GM23338 (cell line): ENCODE data around the gene RPS5. TPM values are rescaled to one million over a fixed set of nuclear protein-coding genes. Genes with fewer than 3 reads are reported as not detected.

Source experiments
- ATAC-seq: fragments of 200-7000 bp; cut with Tn5 transposase; 3 replicates; pipeline ENCODE4 v1.9.1; 2020
- DNase-seq: peaks from one replicate; pipeline ENCODE4 v3.0.0-alpha.2; 2015; ENCODE audit warnings: low spot score
- H2AFZ ChIP-seq: fragments of 200-600 bp; sonication (generic); 2 replicates; pipeline ENCODE4 v1.8.0; 2016; ENCODE audit warnings: antibody characterized with exemption, mild to moderate bottlenecking, moderate library complexity
- H3F3A ChIP-seq: fragments of 200-600 bp; sonication (generic); replicated peaks from 2 replicates; pipeline ENCODE4 v1.8.0; 2017; ENCODE audit warnings: antibody characterized with exemption, mixed run types, low read depth
- H3K27ac ChIP-seq: fragments of 200-600 bp; sonication (generic); 2 replicates; pipeline ENCODE4 v1.6.1; 2016; ENCODE audit warnings: low read depth
- H3K27me3 ChIP-seq: fragments of 200-600 bp; sonication (generic); 2 replicates; pipeline ENCODE4 v1.8.0; 2016; ENCODE audit warnings: mild to moderate bottlenecking, mixed run types, moderate library complexity; ENCODE audit not compliant: insufficient read depth
- H3K36me3 ChIP-seq: fragments of 200-600 bp; sonication (generic); 2 replicates; pipeline ENCODE4 v1.8.0; 2016; ENCODE audit warnings: mild to moderate bottlenecking; ENCODE audit not compliant: insufficient read depth
- H3K4me1 ChIP-seq: fragments of 200-600 bp; sonication (generic); 2 replicates; pipeline ENCODE4 v1.8.0; 2016; ENCODE audit warnings: mild to moderate bottlenecking, moderate library complexity; ENCODE audit not compliant: insufficient read depth
- H3K4me2 ChIP-seq: fragments of 200-600 bp; sonication (generic); 2 replicates; pipeline ENCODE4 v1.7.1; 2017; ENCODE audit warnings: mixed run types
- H3K4me3 ChIP-seq: fragments of 200-600 bp; sonication (generic); 2 replicates; pipeline ENCODE4 v1.6.1; 2016; ENCODE audit warnings: mixed run types
- H3K79me2 ChIP-seq: fragments of 200-600 bp; sonication (generic); replicated peaks from 2 replicates; pipeline ENCODE4 v1.8.0; 2017; ENCODE audit warnings: mild to moderate bottlenecking; ENCODE audit not compliant: insufficient read depth
- H3K9me2 ChIP-seq: fragments of 200-600 bp; sonication (generic); 2 replicates; pipeline ENCODE4 v1.8.0; 2017; ENCODE audit not compliant: insufficient read depth
- H4K20me1 ChIP-seq: fragments of 200-600 bp; sonication (generic); replicated peaks from 2 replicates; pipeline ENCODE4 v1.8.0; 2017; ENCODE audit warnings: mild to moderate bottlenecking; ENCODE audit not compliant: insufficient read depth
- H3K27ac Mint-ChIP-seq: 2 replicates; pipeline ENCODE4 v1.8.0; 2020; ENCODE audit warnings: inconsistent platforms, mild to moderate bottlenecking, moderate library complexity, mixed read lengths
- H3K27me3 Mint-ChIP-seq: 3 replicates; pipeline ENCODE4 v1.8.0; 2022; ENCODE audit warnings: low read depth, mild to moderate bottlenecking, moderate library complexity, mixed read lengths, inconsistent platforms; ENCODE audit not compliant: insufficient read depth, poor library complexity
- H3K36me3 Mint-ChIP-seq: 3 replicates; pipeline ENCODE4 v1.8.0; 2021; ENCODE audit warnings: low read depth, mild to moderate bottlenecking, inconsistent platforms, moderate library complexity, mixed read lengths
- H3K4me1 Mint-ChIP-seq: 3 replicates; pipeline ENCODE4 v1.8.0; 2020; ENCODE audit warnings: mild to moderate bottlenecking, inconsistent platforms, mixed read lengths
- H3K4me3 Mint-ChIP-seq: 3 replicates; pipeline ENCODE4 v1.8.0; 2021; ENCODE audit warnings: moderate library complexity, mild to moderate bottlenecking, inconsistent platforms, mixed read lengths
- H3K9me3 Mint-ChIP-seq: 3 replicates; pipeline ENCODE4 v1.8.0; 2020; ENCODE audit warnings: moderate library complexity, mild to moderate bottlenecking, inconsistent platforms, mixed read lengths
- CREB1 ChIP-seq: fragments of 250-450 bp; sonication (Bioruptor Pico); IDR thresholded peaks from 2 replicates; pipeline ENCODE4 v1.5.0; 2020; ENCODE audit warnings: low read depth, mild to moderate bottlenecking, moderate library complexity
- EZH2 ChIP-seq: fragments of 200-600 bp; sonication (generic); IDR thresholded peaks from one replicate; pipeline ENCODE4 v1.8.0; 2017; ENCODE audit warnings: antibody characterized with exemption, mild to moderate bottlenecking, low read depth; ENCODE audit not compliant: unreplicated experiment
- EZH2phosphoT487 ChIP-seq: fragments of 200-600 bp; sonication (generic); IDR thresholded peaks from one replicate; pipeline ENCODE4 v1.8.1; 2018; ENCODE audit warnings: antibody characterized with exemption; ENCODE audit not compliant: unreplicated experiment
- JUNB ChIP-seq: IDR thresholded peaks from one replicate; pipeline ENCODE4 v1.6.1; 2016; ENCODE audit warnings: antibody characterized with exemption; ENCODE audit not compliant: unreplicated experiment
- NANOG ChIP-seq: IDR thresholded peaks from 2 replicates; pipeline ENCODE4 v1.6.1; 2016; ENCODE audit warnings: antibody characterized with exemption, borderline replicate concordance
- POLR2AphosphoS5 ChIP-seq: IDR thresholded peaks from 2 replicates; pipeline ENCODE4 v1.6.1; 2016; ENCODE audit warnings: antibody characterized with exemption, low read depth
- STAT1 ChIP-seq: IDR thresholded peaks from one replicate; pipeline ENCODE4 v1.6.1; 2016; ENCODE audit warnings: antibody characterized with exemption; ENCODE audit not compliant: unreplicated experiment
- ZNF114 ChIP-seq: fragments of 250-450 bp; sonication (Bioruptor Pico); IDR thresholded peaks from 2 replicates; pipeline ENCODE4 v1.5.0; 2020; ENCODE audit warnings: mild to moderate bottlenecking, moderate library complexity
- ZNF331 ChIP-seq: fragments of 250-450 bp; sonication (Bioruptor Pico); IDR thresholded peaks from 2 replicates; pipeline ENCODE4 v1.5.0; 2020; ENCODE audit warnings: low read depth, mild to moderate bottlenecking, moderate library complexity
- polyA plus RNA-seq: library from polyadenylated mRNA; unstranded; fragments of >200 nt; fragmentation: Nextera tagmentation; extraction: Ambion mirVana; gene quantifications from 2 replicates; pipeline ENCODE4 v1.2.1, GENCODE V29; 2016
- total RNA-seq: library from RNA; depleted of rRNA; stranded (reverse); fragments of >200 nt; shearing (Covaris generic); gene quantifications from 2 replicates; pipeline ENCODE4 v1.2.3, GENCODE V29; 2014
- TF ChIP-seq, protein P1 (sequence below): IDR thresholded peaks from one replicate; pipeline ENCODE4 v1.6.1; 2018; ENCODE audit warnings: antibody characterized with exemption; ENCODE audit not compliant: unreplicated experiment
- TF ChIP-seq, protein P2 (sequence below): IDR thresholded peaks from 2 replicates; pipeline ENCODE4 v1.6.1; 2016; ENCODE audit warnings: antibody characterized with exemption
- TF ChIP-seq, protein P3 (sequence below): fragments of 250-450 bp; sonication (Bioruptor Pico); IDR thresholded peaks from 2 replicates; pipeline ENCODE4 v1.5.0; 2020; ENCODE audit warnings: mild to moderate bottlenecking, moderate library complexity
- TF ChIP-seq, protein P4 (sequence below), 2 experiments: fragments of 200-600 bp in 1 of 2; sonication (generic) in 1 of 2; conservative IDR thresholded peaks; 2 replicates each; pipeline versions ENCODE4 v1.5.1 to v1.6.1; 2016 to 2017; ENCODE audit warnings: antibody characterized with exemption in 2 of 2, low read depth in 2 of 2, mild to moderate bottlenecking in 2 of 2, moderate library complexity in 1 of 2

The RPS5 gene
- total and polyA plus RNA-seq, 2 experiments from 2014 or later, result 734 to 2,111 TPM

DNA sequence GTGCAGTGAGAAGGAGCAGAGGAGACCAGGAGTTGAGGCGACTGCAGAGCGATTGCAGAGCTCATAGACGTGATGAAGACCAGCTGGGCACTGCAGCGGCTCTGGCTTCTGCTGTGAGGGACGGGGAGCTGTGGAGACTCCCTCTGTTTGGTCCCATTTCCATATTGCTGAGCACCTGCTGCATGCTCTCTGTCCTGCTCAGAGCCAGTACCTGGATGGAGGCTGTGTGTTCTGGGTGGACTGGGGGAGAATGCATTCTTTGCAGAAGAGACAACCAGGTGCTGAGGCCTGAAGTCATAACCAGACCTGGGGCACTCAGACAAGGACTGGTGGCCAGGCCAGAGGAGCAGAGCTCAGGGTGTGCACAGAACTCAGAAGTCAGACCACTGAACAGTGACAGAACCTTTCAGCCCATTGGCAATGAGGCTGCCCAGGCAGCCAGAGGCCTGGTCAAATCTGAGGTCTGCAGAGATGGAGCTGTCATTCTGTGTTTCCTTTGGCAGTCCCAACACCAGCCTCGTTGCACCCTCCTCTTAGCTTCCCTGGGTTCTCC lies 32.5 kb upstream of the RPS5 start:
- no peaks in the 10 kb centered on the region; the same call in 2 of the 3 replicates for H3K36me3 Mint-ChIP-seq
- no peak overlapping the region for H3K27ac ChIP-seq
- H3K27me3 ChIP-seq, result peaks cover 35% of the 10 kb centered on the region
- no peaks in the 10 kb centered on the region for H3K9me3 Mint-ChIP-seq
- H3F3A ChIP-seq, result peaks cover 8% of the 10 kb centered on the region
- H3K9me2 ChIP-seq, result no peaks in the 10 kb centered on the region
- H3K4me1 ChIP-seq, result no peaks in the 10 kb centered on the region; the same call in 1 of the 2 replicates
- H3K27me3 Mint-ChIP-seq, result peaks cover 3% of the 10 kb centered on the region
- H3K4me1 Mint-ChIP-seq, result peaks cover 2% of the 10 kb centered on the region; the same call in 2 of the 3 replicates
- DNase-seq, result no peak
- H3K4me2 ChIP-seq, result no peak overlapping the region
- no peak overlapping the region for H2AFZ ChIP-seq
- H3K36me3 ChIP-seq, result no peaks in the 10 kb centered on the region
- H3K79me2 ChIP-seq, result no peaks in the 10 kb centered on the region
- H3K4me3 Mint-ChIP-seq, result no peak overlapping the region; the same call in 2 of the 3 replicates
- no peaks in the 10 kb centered on the region; the same call in none of the 2 replicates for H4K20me1 ChIP-seq
- H3K27ac Mint-ChIP-seq, result no peak overlapping the region
- ATAC-seq, result no peak
- TF ChIP-seq JUNB (no peak), POLR2AphosphoS5 (no peak), CREB1 (no peak), STAT1 (no peak), EZH2 (no peak), ZNF114 (no peak), NANOG (no peak), EZH2phosphoT487 (no peak), ZNF331 (CRISPR knock-in tag) (no peak)
- TF ChIP-seq, protein P1, sequence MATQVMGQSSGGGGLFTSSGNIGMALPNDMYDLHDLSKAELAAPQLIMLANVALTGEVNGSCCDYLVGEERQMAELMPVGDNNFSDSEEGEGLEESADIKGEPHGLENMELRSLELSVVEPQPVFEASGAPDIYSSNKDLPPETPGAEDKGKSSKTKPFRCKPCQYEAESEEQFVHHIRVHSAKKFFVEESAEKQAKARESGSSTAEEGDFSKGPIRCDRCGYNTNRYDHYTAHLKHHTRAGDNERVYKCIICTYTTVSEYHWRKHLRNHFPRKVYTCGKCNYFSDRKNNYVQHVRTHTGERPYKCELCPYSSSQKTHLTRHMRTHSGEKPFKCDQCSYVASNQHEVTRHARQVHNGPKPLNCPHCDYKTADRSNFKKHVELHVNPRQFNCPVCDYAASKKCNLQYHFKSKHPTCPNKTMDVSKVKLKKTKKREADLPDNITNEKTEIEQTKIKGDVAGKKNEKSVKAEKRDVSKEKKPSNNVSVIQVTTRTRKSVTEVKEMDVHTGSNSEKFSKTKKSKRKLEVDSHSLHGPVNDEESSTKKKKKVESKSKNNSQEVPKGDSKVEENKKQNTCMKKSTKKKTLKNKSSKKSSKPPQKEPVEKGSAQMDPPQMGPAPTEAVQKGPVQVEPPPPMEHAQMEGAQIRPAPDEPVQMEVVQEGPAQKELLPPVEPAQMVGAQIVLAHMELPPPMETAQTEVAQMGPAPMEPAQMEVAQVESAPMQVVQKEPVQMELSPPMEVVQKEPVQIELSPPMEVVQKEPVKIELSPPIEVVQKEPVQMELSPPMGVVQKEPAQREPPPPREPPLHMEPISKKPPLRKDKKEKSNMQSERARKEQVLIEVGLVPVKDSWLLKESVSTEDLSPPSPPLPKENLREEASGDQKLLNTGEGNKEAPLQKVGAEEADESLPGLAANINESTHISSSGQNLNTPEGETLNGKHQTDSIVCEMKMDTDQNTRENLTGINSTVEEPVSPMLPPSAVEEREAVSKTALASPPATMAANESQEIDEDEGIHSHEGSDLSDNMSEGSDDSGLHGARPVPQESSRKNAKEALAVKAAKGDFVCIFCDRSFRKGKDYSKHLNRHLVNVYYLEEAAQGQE, result no peak
- TF ChIP-seq, protein P2, sequence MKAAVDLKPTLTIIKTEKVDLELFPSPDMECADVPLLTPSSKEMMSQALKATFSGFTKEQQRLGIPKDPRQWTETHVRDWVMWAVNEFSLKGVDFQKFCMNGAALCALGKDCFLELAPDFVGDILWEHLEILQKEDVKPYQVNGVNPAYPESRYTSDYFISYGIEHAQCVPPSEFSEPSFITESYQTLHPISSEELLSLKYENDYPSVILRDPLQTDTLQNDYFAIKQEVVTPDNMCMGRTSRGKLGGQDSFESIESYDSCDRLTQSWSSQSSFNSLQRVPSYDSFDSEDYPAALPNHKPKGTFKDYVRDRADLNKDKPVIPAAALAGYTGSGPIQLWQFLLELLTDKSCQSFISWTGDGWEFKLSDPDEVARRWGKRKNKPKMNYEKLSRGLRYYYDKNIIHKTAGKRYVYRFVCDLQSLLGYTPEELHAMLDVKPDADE, result no peak
- TF ChIP-seq, protein P3, sequence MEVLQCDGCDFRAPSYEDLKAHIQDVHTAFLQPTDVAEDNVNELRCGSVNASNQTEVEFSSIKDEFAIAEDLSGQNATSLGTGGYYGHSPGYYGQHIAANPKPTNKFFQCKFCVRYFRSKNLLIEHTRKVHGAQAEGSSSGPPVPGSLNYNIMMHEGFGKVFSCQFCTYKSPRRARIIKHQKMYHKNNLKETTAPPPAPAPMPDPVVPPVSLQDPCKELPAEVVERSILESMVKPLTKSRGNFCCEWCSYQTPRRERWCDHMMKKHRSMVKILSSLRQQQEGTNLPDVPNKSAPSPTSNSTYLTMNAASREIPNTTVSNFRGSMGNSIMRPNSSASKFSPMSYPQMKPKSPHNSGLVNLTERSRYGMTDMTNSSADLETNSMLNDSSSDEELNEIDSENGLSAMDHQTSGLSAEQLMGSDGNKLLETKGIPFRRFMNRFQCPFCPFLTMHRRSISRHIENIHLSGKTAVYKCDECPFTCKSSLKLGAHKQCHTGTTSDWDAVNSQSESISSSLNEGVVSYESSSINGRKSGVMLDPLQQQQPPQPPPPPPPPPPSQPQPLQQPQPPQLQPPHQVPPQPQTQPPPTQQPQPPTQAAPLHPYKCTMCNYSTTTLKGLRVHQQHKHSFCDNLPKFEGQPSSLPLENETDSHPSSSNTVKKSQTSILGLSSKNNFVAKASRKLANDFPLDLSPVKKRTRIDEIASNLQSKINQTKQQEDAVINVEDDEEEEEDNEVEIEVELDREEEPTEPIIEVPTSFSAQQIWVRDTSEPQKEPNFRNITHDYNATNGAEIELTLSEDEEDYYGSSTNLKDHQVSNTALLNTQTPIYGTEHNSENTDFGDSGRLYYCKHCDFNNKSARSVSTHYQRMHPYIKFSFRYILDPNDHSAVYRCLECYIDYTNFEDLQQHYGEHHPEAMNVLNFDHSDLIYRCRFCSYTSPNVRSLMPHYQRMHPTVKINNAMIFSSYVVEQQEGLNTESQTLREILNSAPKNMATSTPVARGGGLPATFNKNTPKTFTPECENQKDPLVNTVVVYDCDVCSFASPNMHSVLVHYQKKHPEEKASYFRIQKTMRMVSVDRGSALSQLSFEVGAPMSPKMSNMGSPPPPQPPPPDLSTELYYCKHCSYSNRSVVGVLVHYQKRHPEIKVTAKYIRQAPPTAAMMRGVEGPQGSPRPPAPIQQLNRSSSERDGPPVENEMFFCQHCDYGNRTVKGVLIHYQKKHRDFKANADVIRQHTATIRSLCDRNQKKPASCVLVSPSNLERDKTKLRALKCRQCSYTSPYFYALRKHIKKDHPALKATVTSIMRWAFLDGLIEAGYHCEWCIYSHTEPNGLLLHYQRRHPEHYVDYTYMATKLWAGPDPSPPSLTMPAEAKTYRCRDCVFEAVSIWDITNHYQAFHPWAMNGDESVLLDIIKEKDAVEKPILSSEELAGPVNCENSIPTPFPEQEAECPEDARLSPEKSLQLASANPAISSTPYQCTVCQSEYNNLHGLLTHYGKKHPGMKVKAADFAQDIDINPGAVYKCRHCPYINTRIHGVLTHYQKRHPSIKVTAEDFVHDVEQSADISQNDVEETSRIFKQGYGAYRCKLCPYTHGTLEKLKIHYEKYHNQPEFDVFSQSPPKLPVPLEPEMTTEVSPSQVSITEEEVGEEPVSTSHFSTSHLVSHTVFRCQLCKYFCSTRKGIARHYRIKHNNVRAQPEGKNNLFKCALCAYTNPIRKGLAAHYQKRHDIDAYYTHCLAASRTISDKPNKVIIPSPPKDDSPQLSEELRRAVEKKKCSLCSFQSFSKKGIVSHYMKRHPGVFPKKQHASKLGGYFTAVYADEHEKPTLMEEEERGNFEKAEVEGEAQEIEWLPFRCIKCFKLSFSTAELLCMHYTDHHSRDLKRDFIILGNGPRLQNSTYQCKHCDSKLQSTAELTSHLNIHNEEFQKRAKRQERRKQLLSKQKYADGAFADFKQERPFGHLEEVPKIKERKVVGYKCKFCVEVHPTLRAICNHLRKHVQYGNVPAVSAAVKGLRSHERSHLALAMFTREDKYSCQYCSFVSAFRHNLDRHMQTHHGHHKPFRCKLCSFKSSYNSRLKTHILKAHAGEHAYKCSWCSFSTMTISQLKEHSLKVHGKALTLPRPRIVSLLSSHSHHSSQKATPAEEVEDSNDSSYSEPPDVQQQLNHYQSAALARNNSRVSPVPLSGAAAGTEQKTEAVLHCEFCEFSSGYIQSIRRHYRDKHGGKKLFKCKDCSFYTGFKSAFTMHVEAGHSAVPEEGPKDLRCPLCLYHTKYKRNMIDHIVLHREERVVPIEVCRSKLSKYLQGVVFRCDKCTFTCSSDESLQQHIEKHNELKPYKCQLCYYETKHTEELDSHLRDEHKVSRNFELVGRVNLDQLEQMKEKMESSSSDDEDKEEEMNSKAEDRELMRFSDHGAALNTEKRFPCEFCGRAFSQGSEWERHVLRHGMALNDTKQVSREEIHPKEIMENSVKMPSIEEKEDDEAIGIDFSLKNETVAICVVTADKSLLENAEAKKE (CRISPR knock-in tag), result no peak
- TF ChIP-seq, protein P4, sequence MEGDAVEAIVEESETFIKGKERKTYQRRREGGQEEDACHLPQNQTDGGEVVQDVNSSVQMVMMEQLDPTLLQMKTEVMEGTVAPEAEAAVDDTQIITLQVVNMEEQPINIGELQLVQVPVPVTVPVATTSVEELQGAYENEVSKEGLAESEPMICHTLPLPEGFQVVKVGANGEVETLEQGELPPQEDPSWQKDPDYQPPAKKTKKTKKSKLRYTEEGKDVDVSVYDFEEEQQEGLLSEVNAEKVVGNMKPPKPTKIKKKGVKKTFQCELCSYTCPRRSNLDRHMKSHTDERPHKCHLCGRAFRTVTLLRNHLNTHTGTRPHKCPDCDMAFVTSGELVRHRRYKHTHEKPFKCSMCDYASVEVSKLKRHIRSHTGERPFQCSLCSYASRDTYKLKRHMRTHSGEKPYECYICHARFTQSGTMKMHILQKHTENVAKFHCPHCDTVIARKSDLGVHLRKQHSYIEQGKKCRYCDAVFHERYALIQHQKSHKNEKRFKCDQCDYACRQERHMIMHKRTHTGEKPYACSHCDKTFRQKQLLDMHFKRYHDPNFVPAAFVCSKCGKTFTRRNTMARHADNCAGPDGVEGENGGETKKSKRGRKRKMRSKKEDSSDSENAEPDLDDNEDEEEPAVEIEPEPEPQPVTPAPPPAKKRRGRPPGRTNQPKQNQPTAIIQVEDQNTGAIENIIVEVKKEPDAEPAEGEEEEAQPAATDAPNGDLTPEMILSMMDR (conservative IDR thresholded peaks at IDR 0.05; ENCODE audit: low read depth in 2 of 2), result no peak
- no peak overlapping the region for H3K4me3 ChIP-seq
